HepG2 (cell line): ENCODE data around the gene ANTXR1. TPM values are rescaled to one million over a fixed set of nuclear protein-coding genes. Genes with fewer than 3 reads are reported as not detected.
A peak's percentile ranks its signal among the peaks of the same experiment; 100 is the strongest.

ENCODE experiments used
- CBX2 ChIP-seq, 2 experiments: fragments of 200-600 bp in 1 of 2; sonication (generic); formaldehyde crosslinking in 1 of 2; IDR thresholded peaks; 2 replicates each; pipeline versions ENCODE4 v1.7.0 to v1.8.1; 2018 to 2022; ENCODE audit warnings: low read depth in 2 of 2, low read length in 1 of 2, mild to moderate bottlenecking in 1 of 2, missing genetic modification reagents in 1 of 2
- CENPT ChIP-seq: sonication (generic); formaldehyde crosslinking; IDR thresholded peaks from 2 replicates; pipeline ENCODE4 v1.8.0; 2022; ENCODE audit warnings: low read depth, mild to moderate bottlenecking, moderate library complexity, missing genetic modification reagents
- E2F5 ChIP-seq: sonication (generic); formaldehyde crosslinking; conservative IDR thresholded peaks from 2 replicates; pipeline ENCODE4 v1.4.0; 2020; ENCODE audit warnings: missing genetic modification reagents
- EED ChIP-seq: sonication (generic); formaldehyde crosslinking; IDR thresholded peaks from 2 replicates; pipeline ENCODE4 v1.5.0; 2020; ENCODE audit warnings: mild to moderate bottlenecking, missing genetic modification reagents
- ELF4 ChIP-seq: sonication (generic); formaldehyde crosslinking; IDR thresholded peaks from 2 replicates; pipeline ENCODE4 v1.5.0; 2020; ENCODE audit warnings: missing genetic modification reagents, mild to moderate bottlenecking, moderate library complexity, borderline replicate concordance
- HHEX ChIP-seq: IDR thresholded peaks from 2 replicates; pipeline ENCODE4 v1.6.1; 2016; ENCODE audit warnings: control low read depth
- IKZF1 ChIP-seq: fragments of 450-650 bp; IDR thresholded peaks from 2 replicates; pipeline ENCODE4 v1.7.1; 2016
- JARID2 ChIP-seq: sonication (generic); formaldehyde crosslinking; IDR thresholded peaks from 2 replicates; pipeline ENCODE4 v1.8.1; 2023; ENCODE audit warnings: missing genetic modification reagents, inconsistent platforms; ENCODE audit not compliant: insufficient replicate concordance
- MAX ChIP-seq: IDR thresholded peaks from 2 replicates; pipeline ENCODE4 v1.6.1; 2012; ENCODE audit warnings: inconsistent platforms
- MED13 ChIP-seq: sonication (generic); formaldehyde crosslinking; IDR thresholded peaks from 2 replicates; pipeline ENCODE4 v1.5.0; 2020; ENCODE audit warnings: missing genetic modification reagents
- MTA3 ChIP-seq: sonication (generic); formaldehyde crosslinking; IDR thresholded peaks from 2 replicates; pipeline ENCODE4 v1.4.0; 2020; ENCODE audit warnings: missing genetic modification reagents
- NCOR1 ChIP-seq: fragments of 200-600 bp; sonication (generic); IDR thresholded peaks from 2 replicates; pipeline ENCODE4 v1.7.0; 2017; ENCODE audit warnings: antibody characterized with exemption, low read length, borderline replicate concordance
- NFE2L1 ChIP-seq: sonication (generic); formaldehyde crosslinking; IDR thresholded peaks from 2 replicates; pipeline ENCODE4 v1.4.0; 2020; ENCODE audit warnings: missing genetic modification reagents, mild to moderate bottlenecking, borderline replicate concordance
- PRMT3 ChIP-seq: sonication (generic); formaldehyde crosslinking; IDR thresholded peaks from 2 replicates; pipeline ENCODE4 v1.8.1; 2022; ENCODE audit warnings: low read depth, mild to moderate bottlenecking, moderate library complexity, missing genetic modification reagents, borderline replicate concordance
- REL ChIP-seq: sonication (generic); formaldehyde crosslinking; conservative IDR thresholded peaks from 2 replicates; pipeline ENCODE4 v1.8.0; 2022; ENCODE audit warnings: mild to moderate bottlenecking, missing genetic modification reagents, moderate library complexity
- REPIN1 ChIP-seq: sonication (generic); formaldehyde crosslinking; IDR thresholded peaks from 2 replicates; pipeline ENCODE4 v1.8.0; 2022; ENCODE audit warnings: missing genetic modification reagents, low read depth, mild to moderate bottlenecking, borderline replicate concordance
- RXRB ChIP-seq: IDR thresholded peaks from 2 replicates; pipeline ENCODE4 v1.6.1; 2016; ENCODE audit warnings: borderline replicate concordance, missing genetic modification reagents, missing compliant biosample characterization
- SIN3A ChIP-seq: IDR thresholded peaks from 2 replicates; pipeline ENCODE4 v1.6.1; 2011; ENCODE audit warnings: low read depth, mild to moderate bottlenecking, control low read depth, low read length, borderline replicate concordance
- STAG1 ChIP-seq: sonication (generic); formaldehyde crosslinking; IDR thresholded peaks from 2 replicates; pipeline ENCODE4 v1.4.0; 2020; ENCODE audit warnings: missing genetic modification reagents
- ZC3H13 ChIP-seq: sonication (generic); formaldehyde crosslinking; IDR thresholded peaks from 2 replicates; pipeline ENCODE4 v1.8.1; 2023; ENCODE audit warnings: mild to moderate bottlenecking, missing genetic modification reagents, moderate library complexity
- ZFP37 ChIP-seq: sonication (generic); formaldehyde crosslinking; IDR thresholded peaks from 2 replicates; pipeline ENCODE4 v1.4.0; 2020; ENCODE audit warnings: missing genetic modification reagents, borderline replicate concordance
- ZNF121 ChIP-seq: sonication (generic); formaldehyde crosslinking; IDR thresholded peaks from 2 replicates; pipeline ENCODE4 v1.5.0; 2020; ENCODE audit warnings: mild to moderate bottlenecking, missing genetic modification reagents
- ZNF136 ChIP-seq: sonication (generic); formaldehyde crosslinking; IDR thresholded peaks from 2 replicates; pipeline ENCODE4 v1.8.1; 2022; ENCODE audit warnings: low read depth, mild to moderate bottlenecking, moderate library complexity, missing genetic modification reagents
- ZNF251 ChIP-seq: sonication (generic); formaldehyde crosslinking; IDR thresholded peaks from 2 replicates; pipeline ENCODE4 v1.9.0; 2021; ENCODE audit warnings: mild to moderate bottlenecking, missing genetic modification reagents
- ZNF552 ChIP-seq: sonication (generic); formaldehyde crosslinking; IDR thresholded peaks from 2 replicates; pipeline ENCODE4 v1.9.0; 2022; ENCODE audit warnings: missing genetic modification reagents, mild to moderate bottlenecking, borderline replicate concordance
- ZNF670 ChIP-seq: sonication (generic); formaldehyde crosslinking; IDR thresholded peaks from 2 replicates; pipeline ENCODE4 v1.8.0; 2022; ENCODE audit warnings: mild to moderate bottlenecking, missing genetic modification reagents, borderline replicate concordance
- ZSCAN31 ChIP-seq: sonication (generic); formaldehyde crosslinking; IDR thresholded peaks from 2 replicates; pipeline ENCODE4 v1.5.0; 2020; ENCODE audit warnings: low read depth, mild to moderate bottlenecking, missing genetic modification reagents
- polyA plus RNA-seq, 8 experiments: library from polyadenylated mRNA; depleted of rRNA in 3 of 8; stranded (reverse) in 7 of 8; unstranded in 1 of 8; fragments of >200 nt; fragmentation: Illumina TruSeq in 4 of 8; extraction: Trizol in 4 of 8; gene quantifications; 2 replicates each; pipeline versions ENCODE4 v1.2.1 to v1.2.3, GENCODE V29; 2011 to 2016; ENCODE audit warnings: low read depth in 4 of 8, missing spikeins in 1 of 8, mixed read lengths in 1 of 8; ENCODE audit not compliant: insufficient read depth in 1 of 8
- total RNA-seq, 5 experiments: library from RNA; depleted of rRNA; stranded (reverse); fragments of >200 nt; fragmentation: Illumina TruSeq; extraction: Trizol; gene quantifications; 2 replicates each; pipeline ENCODE4 v1.2.3, GENCODE V29; 2016; ENCODE audit warnings: low read depth in 1 of 5
- TF ChIP-seq, protein P1 (sequence below): sonication (generic); formaldehyde crosslinking; IDR thresholded peaks from 2 replicates; pipeline ENCODE4 v1.4.0; 2020; ENCODE audit warnings: missing genetic modification reagents, mild to moderate bottlenecking, borderline replicate concordance

Gene ANTXR1
- total and polyA plus RNA-seq, 2 of the 13 experiments (the other 11 are each of a cell fraction or from before 2014, with no cell fraction given): 4.5 to 12.7 TPM

GRCh38 chr2:69062307-69062962 lies 49.5 kb downstream of the ANTXR1 start (continued):
- TF ChIP-seq, protein P1, sequence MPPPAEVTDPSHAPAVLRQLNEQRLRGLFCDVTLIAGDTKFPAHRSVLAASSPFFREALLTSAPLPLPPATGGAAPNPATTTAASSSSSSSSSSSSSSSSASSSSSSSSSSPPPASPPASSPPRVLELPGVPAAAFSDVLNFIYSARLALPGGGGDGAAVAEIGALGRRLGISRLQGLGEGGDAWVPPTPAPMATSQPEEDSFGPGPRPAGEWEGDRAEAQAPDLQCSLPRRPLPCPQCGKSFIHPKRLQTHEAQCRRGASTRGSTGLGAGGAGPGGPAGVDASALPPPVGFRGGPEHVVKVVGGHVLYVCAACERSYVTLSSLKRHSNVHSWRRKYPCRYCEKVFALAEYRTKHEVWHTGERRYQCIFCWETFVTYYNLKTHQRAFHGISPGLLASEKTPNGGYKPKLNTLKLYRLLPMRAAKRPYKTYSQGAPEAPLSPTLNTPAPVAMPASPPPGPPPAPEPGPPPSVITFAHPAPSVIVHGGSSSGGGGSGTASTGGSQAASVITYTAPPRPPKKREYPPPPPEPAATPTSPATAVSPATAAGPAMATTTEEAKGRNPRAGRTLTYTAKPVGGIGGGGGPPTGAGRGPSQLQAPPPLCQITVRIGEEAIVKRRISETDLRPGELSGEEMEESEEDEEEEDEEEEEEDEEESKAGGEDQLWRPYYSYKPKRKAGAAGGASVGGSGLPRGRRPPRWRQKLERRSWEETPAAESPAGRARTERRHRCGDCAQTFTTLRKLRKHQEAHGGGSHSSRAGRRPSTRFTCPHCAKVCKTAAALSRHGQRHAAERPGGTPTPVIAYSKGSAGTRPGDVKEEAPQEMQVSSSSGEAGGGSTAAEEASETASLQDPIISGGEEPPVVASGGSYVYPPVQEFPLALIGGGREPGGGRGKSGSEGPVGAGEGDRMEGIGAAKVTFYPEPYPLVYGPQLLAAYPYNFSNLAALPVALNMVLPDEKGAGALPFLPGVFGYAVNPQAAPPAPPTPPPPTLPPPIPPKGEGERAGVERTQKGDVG (CRISPR knock-in tag): no peak
- TF ChIP-seq ELF4: no peak
- no peak for TF ChIP-seq E2F5 (CRISPR knock-in tag)
- TF ChIP-seq EED (CRISPR knock-in tag): no peak
- TF ChIP-seq MTA3 (CRISPR knock-in tag): no peak
- peak; percentile 67; the same call in 1 of the 2 replicates for TF ChIP-seq NCOR1
- no peak for TF ChIP-seq ZNF121 (CRISPR knock-in tag)
- peak; percentile 50; the same call in 1 of the 2 replicates for TF ChIP-seq RXRB (CRISPR knock-in tag)
- no peak for TF ChIP-seq IKZF1
- no peak for TF ChIP-seq STAG1 (CRISPR knock-in tag)
- TF ChIP-seq ZNF670 (CRISPR knock-in tag): no peak
- TF ChIP-seq HHEX: no peak
- TF ChIP-seq CENPT (CRISPR knock-in tag): no peak
- no peak for TF ChIP-seq JARID2
- no peak for TF ChIP-seq MED13 (CRISPR knock-in tag)
- TF ChIP-seq MAX: no peak
- TF ChIP-seq CBX2 (IDR thresholded peaks at IDR 0.05; ENCODE audit: low read depth, low read length): no peak
- TF ChIP-seq CBX2 (CRISPR knock-in tag; IDR thresholded peaks at IDR 0.05; ENCODE audit: low read depth): no peak
- 0 out of 2 replicates have a peak, but pooled peaks have one; percentile 53 for TF ChIP-seq ZNF136
- TF ChIP-seq SIN3A: no peak
- TF ChIP-seq NFE2L1 (CRISPR knock-in tag): no peak
- 0 out of 2 replicates have a peak, but pooled peaks have one; percentile 23 for TF ChIP-seq ZSCAN31 (CRISPR knock-in tag)
- TF ChIP-seq REL (CRISPR knock-in tag): no peak
- no peak for TF ChIP-seq PRMT3 (CRISPR knock-in tag)
- TF ChIP-seq ZNF552: no peak
- TF ChIP-seq REPIN1 (CRISPR knock-in tag): no peak; the same call in 1 of the 2 replicates
- TF ChIP-seq ZNF251: no peak
- no peak for TF ChIP-seq ZFP37 (CRISPR knock-in tag)
- no peak for TF ChIP-seq ZC3H13 (CRISPR knock-in tag)
